CD4-positive, CD25-positive, alpha-beta regulatory T cell (primary cell): ENCODE results near the gene SIK1. TPM values are rescaled to one million over a fixed set of nuclear protein-coding genes. Genes with fewer than 3 reads are reported as not detected.
"Not testable (repeated sequence)": the region's sequence is repeated elsewhere in the genome, so short reads cannot be mapped to it uniquely, and the experiment has no call there.

Experiments
- ATAC-seq, 2 donors: fragments of 150-1000 bp; cut with Tn5 transposase; one replicate each; pipeline ENCODE4 v1.10.0; 2021; ENCODE audit warnings: low read depth in 2 of 2, moderate number of reproducible peaks in 2 of 2, moderate library complexity in 1 of 2
- DNase-seq, 3 donors: peaks; one replicate each; pipeline versions ENCODE4 v3.0.0 to v3.0.0-alpha.2; 2012 to 2022; ENCODE audit warnings: mixed read lengths in 1 of 3
- H3K27ac ChIP-seq: one replicate; pipeline ENCODE4 v1.7.0; 2013; ENCODE audit warnings: mild to moderate bottlenecking, low read length; ENCODE audit not compliant: insufficient read depth, poor library complexity, severe bottlenecking
- H3K27me3 ChIP-seq: one replicate; pipeline ENCODE4 v1.7.0; 2013; ENCODE audit warnings: low read length; ENCODE audit not compliant: control insufficient read depth, insufficient read depth
- H3K36me3 ChIP-seq: one replicate; pipeline ENCODE4 v1.7.0; 2013; ENCODE audit warnings: mild to moderate bottlenecking, low read length, moderate library complexity; ENCODE audit not compliant: control insufficient read depth, insufficient read depth
- H3K4me1 ChIP-seq: 2 replicates; pipeline ENCODE4 v1.7.0; 2013; ENCODE audit warnings: mild to moderate bottlenecking, low read length; ENCODE audit not compliant: insufficient read depth, control insufficient read depth, poor library complexity, severe bottlenecking
- H3K4me3 ChIP-seq: one replicate; pipeline ENCODE4 v1.7.0; 2013; ENCODE audit warnings: low read depth, mild to moderate bottlenecking, low read length, moderate library complexity
- H3K9me3 ChIP-seq, 2 experiments: 1 replicate in 1 of 2; 2 replicates in 1 of 2; pipeline ENCODE4 v1.7.0; 2013; ENCODE audit warnings: low read length in 2 of 2, mild to moderate bottlenecking in 1 of 2, moderate library complexity in 1 of 2; ENCODE audit not compliant: control insufficient read depth in 2 of 2
- H3K27ac Mint-ChIP-seq, 3 donors: one replicate each; pipeline ENCODE4 v1.8.0; 2020 to 2022; ENCODE audit warnings: mild to moderate bottlenecking in 3 of 3, mixed read lengths in 3 of 3, moderate library complexity in 2 of 3
- H3K27me3 Mint-ChIP-seq: one replicate; pipeline ENCODE4 v1.8.0; 2022; ENCODE audit warnings: mild to moderate bottlenecking, mixed read lengths
- H3K36me3 Mint-ChIP-seq: one replicate; pipeline ENCODE4 v1.8.0; 2020; ENCODE audit warnings: mixed read lengths
- H3K4me1 Mint-ChIP-seq, 4 donors: one replicate each; pipeline ENCODE4 v1.8.0; 2020 to 2022; ENCODE audit warnings: mixed read lengths in 4 of 4, mild to moderate bottlenecking in 1 of 4
- H3K4me3 Mint-ChIP-seq, 4 donors: one replicate each; pipeline ENCODE4 v1.8.0; 2020 to 2022; ENCODE audit warnings: mild to moderate bottlenecking in 4 of 4, mixed read lengths in 4 of 4, moderate library complexity in 3 of 4
- H3K9me3 Mint-ChIP-seq, 7 donors: one replicate each; pipeline ENCODE4 v1.8.0; 2020 to 2022; ENCODE audit warnings: mixed read lengths in 7 of 7, mild to moderate bottlenecking in 3 of 7, moderate library complexity in 2 of 7
- polyA plus RNA-seq, 4 donors: library from polyadenylated mRNA; unstranded; fragments of 300-500 nt; fragmentation: Illumina TruSeq; gene quantifications; one replicate each; pipeline ENCODE4 v1.2.3, GENCODE V29; 2021
- total RNA-seq: library from RNA; stranded (reverse); gene quantifications from one replicate; pipeline ENCODE4 v1.2.3, GENCODE V29; 2022

SIK1 gene
- total and polyA plus RNA-seq, 5 donors from 2014 or later: 0.06 to 243 (median 0.18) TPM; not detected in 2

GRCh38 chr21:43430830-43431416 is 4.0 kb upstream of the SIK1 start:
- not testable (repeated sequence) for ATAC-seq, H3K36me3 Mint-ChIP-seq, H3K4me1 ChIP-seq, DNase-seq, H3K4me3 ChIP-seq, H3K9me3 ChIP-seq, H3K9me3 Mint-ChIP-seq, H3K36me3 ChIP-seq, H3K27me3 ChIP-seq, H3K27me3 Mint-ChIP-seq, H3K27ac ChIP-seq, H3K27ac Mint-ChIP-seq, H3K4me1 Mint-ChIP-seq
- peak overlapping the region in 1 of 4 donors; percentile 38 for H3K4me3 Mint-ChIP-seq

DNA sequence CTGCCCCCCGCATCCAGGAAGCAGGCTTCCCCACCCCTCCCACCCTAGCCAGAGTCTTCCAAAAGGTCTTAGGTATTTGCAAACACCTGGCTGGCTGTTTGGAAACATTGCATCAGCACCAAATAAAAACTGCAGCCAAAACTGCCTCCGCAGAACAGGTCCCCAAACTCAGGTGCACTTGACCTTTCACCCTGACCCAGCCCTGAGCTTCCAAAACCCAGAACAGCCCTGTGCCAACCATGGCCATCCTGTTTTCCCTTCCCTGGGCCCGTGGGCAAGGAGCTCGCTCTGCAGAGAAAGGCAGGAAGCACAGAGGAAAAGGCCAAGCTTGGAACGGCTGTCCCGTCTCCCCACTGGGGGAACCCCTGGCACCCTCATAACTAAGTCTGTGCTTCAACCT is 2.0 kb upstream of the SIK1 start:
- H3K4me3 ChIP-seq, DNase-seq, H3K27ac ChIP-seq, H3K4me3 Mint-ChIP-seq, H3K27me3 ChIP-seq, ATAC-seq, H3K36me3 ChIP-seq, H3K9me3 Mint-ChIP-seq, H3K27ac Mint-ChIP-seq, H3K4me1 Mint-ChIP-seq, H3K4me1 ChIP-seq, H3K27me3 Mint-ChIP-seq, H3K9me3 ChIP-seq, H3K36me3 Mint-ChIP-seq: not testable (repeated sequence)

- not testable (repeated sequence) for H3K27me3 Mint-ChIP-seq, H3K36me3 ChIP-seq, H3K27ac ChIP-seq, H3K36me3 Mint-ChIP-seq, DNase-seq, H3K27ac Mint-ChIP-seq, H3K4me3 ChIP-seq, H3K9me3 Mint-ChIP-seq, H3K4me1 Mint-ChIP-seq, H3K4me3 Mint-ChIP-seq, H3K9me3 ChIP-seq, H3K4me1 ChIP-seq, H3K27me3 ChIP-seq
- ATAC-seq: peak; percentile 95
Measured at GRCh38 chr21:43427242-43427559, 270 bp upstream of the SIK1 start.

GRCh38 chr21:43426004-43426403 is 927 bp downstream of the SIK1 start:
- H3K4me1 Mint-ChIP-seq, H3K4me1 ChIP-seq, H3K9me3 Mint-ChIP-seq, H3K4me3 ChIP-seq, H3K9me3 ChIP-seq, H3K4me3 Mint-ChIP-seq, H3K36me3 Mint-ChIP-seq, DNase-seq, H3K36me3 ChIP-seq, H3K27ac ChIP-seq, H3K27me3 Mint-ChIP-seq, H3K27ac Mint-ChIP-seq, ATAC-seq, H3K27me3 ChIP-seq: not testable (repeated sequence)

DNA sequence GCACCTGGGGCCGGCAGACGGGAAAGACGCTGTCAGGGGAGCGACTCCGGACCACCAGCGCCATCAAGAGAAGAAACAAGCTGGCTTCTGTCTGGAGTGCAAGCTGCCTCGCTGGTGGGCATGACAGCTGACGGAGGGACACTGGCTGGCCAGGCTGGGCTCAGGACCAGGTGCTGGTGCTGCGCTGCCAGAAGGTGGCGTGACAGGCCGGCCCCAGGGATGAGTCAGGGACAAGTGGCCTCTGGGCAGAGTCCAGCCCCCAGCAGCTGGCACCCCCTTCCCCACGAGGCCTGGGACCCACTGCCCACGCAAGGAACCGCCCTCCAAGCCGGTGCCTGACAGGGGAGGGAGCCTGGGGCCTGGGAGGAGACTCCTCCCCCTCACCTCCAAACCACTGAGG is 7.5 kb downstream of the SIK1 start:
- H3K36me3 Mint-ChIP-seq, H3K4me1 Mint-ChIP-seq, ATAC-seq, H3K9me3 ChIP-seq, H3K4me3 Mint-ChIP-seq, H3K27ac Mint-ChIP-seq, H3K27me3 ChIP-seq, H3K36me3 ChIP-seq, H3K9me3 Mint-ChIP-seq, H3K27me3 Mint-ChIP-seq, H3K4me3 ChIP-seq, H3K4me1 ChIP-seq, DNase-seq, H3K27ac ChIP-seq: not testable (repeated sequence)

DNA sequence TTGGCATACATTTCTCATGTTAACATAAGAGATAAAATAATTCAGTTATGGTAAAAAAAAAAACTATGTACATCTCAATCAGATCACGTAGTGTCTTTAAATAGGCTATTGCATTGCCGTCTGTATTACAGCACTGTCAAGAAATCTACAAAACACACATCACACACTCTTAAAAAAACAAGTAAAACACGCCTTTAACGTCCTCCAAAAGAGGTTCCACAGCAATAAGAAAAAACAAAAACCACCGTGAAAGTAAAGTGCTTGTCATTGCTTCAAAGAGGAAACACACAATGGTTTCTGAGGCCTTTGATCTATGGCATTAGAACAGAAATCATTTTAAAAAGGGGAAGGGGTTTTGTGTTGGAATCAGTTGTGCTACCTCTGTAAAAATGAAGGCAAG is 12.4 kb downstream of the SIK1 start:
- H3K9me3 ChIP-seq, H3K27me3 ChIP-seq, H3K4me1 ChIP-seq, H3K4me3 Mint-ChIP-seq, H3K36me3 ChIP-seq, DNase-seq, H3K9me3 Mint-ChIP-seq, H3K27me3 Mint-ChIP-seq, H3K36me3 Mint-ChIP-seq, H3K4me1 Mint-ChIP-seq, H3K27ac Mint-ChIP-seq, H3K4me3 ChIP-seq, H3K27ac ChIP-seq: not testable (repeated sequence)
- ATAC-seq: peak; percentile 47 to 59

- H3K27me3 Mint-ChIP-seq, H3K36me3 Mint-ChIP-seq, ATAC-seq, H3K4me1 Mint-ChIP-seq, H3K4me1 ChIP-seq, DNase-seq, H3K36me3 ChIP-seq, H3K9me3 ChIP-seq, H3K27ac Mint-ChIP-seq, H3K27me3 ChIP-seq, H3K4me3 Mint-ChIP-seq, H3K4me3 ChIP-seq, H3K27ac ChIP-seq, H3K9me3 Mint-ChIP-seq: not testable (repeated sequence)
Measured at GRCh38 chr21:43412020-43412788, 14.7 kb downstream of the SIK1 start.

DNA sequence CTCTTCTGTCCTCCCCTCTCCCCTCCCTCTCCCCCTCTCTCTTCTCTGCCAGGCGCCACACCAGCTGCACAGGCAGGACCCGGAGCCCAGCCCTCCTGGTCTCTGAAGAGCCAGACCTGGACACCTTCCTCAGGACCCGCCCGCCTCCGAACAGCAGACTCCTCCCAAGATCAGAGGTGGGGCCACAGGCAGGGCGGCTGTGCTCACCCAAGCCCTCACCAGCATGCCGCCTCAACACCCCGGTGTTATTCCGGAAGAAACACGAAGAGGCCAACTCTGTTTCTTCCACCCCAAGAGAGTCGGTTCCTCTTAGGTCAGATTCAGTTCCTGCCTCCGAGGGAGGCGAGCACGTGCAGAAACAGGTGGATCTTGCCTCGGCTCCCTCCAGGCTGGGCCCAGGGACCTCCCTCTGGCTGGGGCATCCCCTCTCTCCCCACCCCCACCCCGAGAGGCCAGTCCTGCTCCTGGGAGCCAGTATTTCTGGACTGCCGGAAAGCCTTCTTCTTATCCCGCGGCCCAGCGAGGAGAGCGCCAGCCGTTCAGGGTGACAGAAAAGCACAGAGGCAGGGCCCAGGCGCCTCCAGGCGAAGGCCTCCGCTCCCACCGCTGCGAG is 16.4 kb downstream of the SIK1 start:
- H3K27me3 Mint-ChIP-seq, H3K9me3 ChIP-seq, H3K36me3 Mint-ChIP-seq, DNase-seq, H3K27ac ChIP-seq, H3K4me1 ChIP-seq, H3K27me3 ChIP-seq, H3K9me3 Mint-ChIP-seq, H3K4me1 Mint-ChIP-seq, H3K4me3 Mint-ChIP-seq, H3K4me3 ChIP-seq, H3K36me3 ChIP-seq, H3K27ac Mint-ChIP-seq: not testable (repeated sequence)
- peak; percentile 59 to 82 for ATAC-seq
